Measurements from ENCODE around the gene NEU4. TPM values are rescaled to one million over a fixed set of nuclear protein-coding genes. Genes with fewer than 3 reads are reported as not detected.
"Not testable (repeated sequence)": the region's sequence is repeated elsewhere in the genome, so short reads cannot be mapped to it uniquely, and the experiment has no call there.

Gene NEU4
- total RNA-seq, 1 donor from 2014 or later: 9.4 TPM

GRCh38 chr2:241813644-241814392 is 4.8 kb downstream of the NEU4 start:
- no peak for DNase-seq

- no peak for DNase-seq
Measured at GRCh38 chr2:241814393-241814642, 5.3 kb downstream of the NEU4 start.

- DNase-seq: no peak
Measured at GRCh38 chr2:241814643-241815476, 5.9 kb downstream of the NEU4 start.

GRCh38 chr2:241815477-241816430 is 6.8 kb downstream of the NEU4 start:
- DNase-seq: no peak

- no peak for DNase-seq
Measured at GRCh38 chr2:241816431-241817121, 7.6 kb downstream of the NEU4 start.

GRCh38 chr2:241817126-241817820 is 8.3 kb downstream of the NEU4 start:
- no peak for DNase-seq

GRCh38 chr2:241817821-241818215 is 8.8 kb downstream of the NEU4 start:
- DNase-seq: not testable (repeated sequence)

GRCh38 chr2:241818229-241818942 is 9.4 kb downstream of the NEU4 start:
- DNase-seq: no peak

GRCh38 chr2:241818943-241819270 is 9.9 kb downstream of the NEU4 start:
- no peak for DNase-seq

- not testable (repeated sequence) for DNase-seq
Measured at GRCh38 chr2:241819947-241820624, 11.1 kb downstream of the NEU4 start.

- no peak for DNase-seq
Measured at GRCh38 chr2:241820625-241821384, 11.8 kb downstream of the NEU4 start.

GRCh38 chr2:241821460-241822263 is 12.7 kb downstream of the NEU4 start:
- no peak for DNase-seq

- DNase-seq: no peak
Measured at GRCh38 chr2:241822264-241822623, 13.3 kb downstream of the NEU4 start.

GRCh38 chr2:241823531-241824437 is 14.8 kb downstream of the NEU4 start:
- DNase-seq: not testable (repeated sequence)

- DNase-seq: no peak
Measured at GRCh38 chr2:241827394-241827793, 18.4 kb downstream of the NEU4 start.

GRCh38 chr2:241833101-241833663 is 24.2 kb downstream of the NEU4 start:
- DNase-seq: no peak

Data from tongue (tissue), 2 donors.